Coronary artery (tissue), 2 donors: Measurements from ENCODE around the gene PDPK1.

ENCODE experiments used
- DNase-seq: peaks from one replicate; pipeline ENCODE4 v3.0.0-alpha.2; 2017; ENCODE audit warnings: low spot score
- H3K27ac ChIP-seq, 2 donors: fragments of 200-600 bp; sonication (generic); one replicate each; pipeline ENCODE4 v1.5.1; 2016 to 2019
- H3K4me3 ChIP-seq: fragments of 200-600 bp; sonication (generic); 2 replicates; pipeline ENCODE4 v1.5.1; 2016; ENCODE audit warnings: mild to moderate bottlenecking, moderate library complexity
- CTCF ChIP-seq: fragments of 200-600 bp; sonication (generic); IDR thresholded peaks from one replicate; pipeline ENCODE4 v1.5.1; 2019; ENCODE audit warnings: antibody characterized with exemption

The PDPK1 gene

GRCh38 chr16:2527784-2528100, 10.1 kb upstream of the PDPK1 start:
- TF ChIP-seq CTCF = no peak
- DNase-seq = no peak
- Histone ChIP-seq H3K27ac (no peak overlapping the region), H3K4me3 (no peak overlapping the region)

GRCh38 chr16:2528161-2529060, 9.4 kb upstream of the PDPK1 start:
- no peak overlapping the region for H3K27ac ChIP-seq
- peak; percentile 72 for DNase-seq
- no peak for TF ChIP-seq CTCF
- no peak overlapping the region for H3K4me3 ChIP-seq

DNA sequence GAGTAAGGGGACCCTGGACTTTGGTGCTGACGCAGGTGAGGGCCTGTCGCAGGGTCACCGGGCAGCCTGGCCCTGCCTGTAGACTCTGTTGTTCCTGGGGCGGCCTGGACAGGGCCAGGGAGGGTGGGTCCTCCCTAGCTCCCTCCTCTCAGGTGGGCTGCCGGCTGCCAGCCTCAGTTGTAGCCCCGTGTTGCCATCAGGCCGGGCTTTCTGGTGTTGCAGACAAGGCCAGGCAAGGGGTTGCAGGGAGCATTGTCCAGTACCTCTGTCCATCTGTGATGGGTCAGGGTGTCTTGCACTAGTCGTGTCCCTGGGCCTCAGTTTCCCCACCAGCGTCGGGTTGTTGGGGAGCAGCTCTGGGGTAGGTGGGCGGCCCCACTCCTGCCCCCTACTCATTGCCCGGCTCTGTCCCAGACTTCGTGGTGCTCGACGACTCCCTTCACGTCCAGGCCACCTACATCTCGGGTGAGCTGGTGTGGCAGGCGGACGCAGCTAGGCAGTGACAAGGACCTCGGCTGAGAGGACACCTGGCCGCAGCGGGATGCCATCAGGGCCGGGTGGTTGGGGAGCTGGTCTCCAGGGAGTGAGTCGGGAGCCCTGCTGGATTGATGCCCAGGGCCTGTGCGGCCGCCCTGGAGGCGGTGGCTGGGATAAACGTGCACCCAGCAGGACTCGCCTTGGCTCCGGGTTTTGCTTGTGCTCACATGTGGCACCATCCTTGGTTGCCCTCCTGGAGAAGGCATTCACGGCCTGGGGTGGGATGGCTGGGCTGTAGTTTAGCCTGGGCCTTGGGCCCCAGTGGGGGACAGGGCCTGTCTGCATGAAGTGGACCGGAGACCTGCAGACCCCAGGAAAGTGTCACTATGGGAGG, 8.5 kb upstream of the PDPK1 start:
- H3K27ac ChIP-seq = no peak overlapping the region
- H3K4me3 ChIP-seq = no peak overlapping the region
- peak; percentile 72 for DNase-seq
- TF ChIP-seq CTCF = no peak

DNA sequence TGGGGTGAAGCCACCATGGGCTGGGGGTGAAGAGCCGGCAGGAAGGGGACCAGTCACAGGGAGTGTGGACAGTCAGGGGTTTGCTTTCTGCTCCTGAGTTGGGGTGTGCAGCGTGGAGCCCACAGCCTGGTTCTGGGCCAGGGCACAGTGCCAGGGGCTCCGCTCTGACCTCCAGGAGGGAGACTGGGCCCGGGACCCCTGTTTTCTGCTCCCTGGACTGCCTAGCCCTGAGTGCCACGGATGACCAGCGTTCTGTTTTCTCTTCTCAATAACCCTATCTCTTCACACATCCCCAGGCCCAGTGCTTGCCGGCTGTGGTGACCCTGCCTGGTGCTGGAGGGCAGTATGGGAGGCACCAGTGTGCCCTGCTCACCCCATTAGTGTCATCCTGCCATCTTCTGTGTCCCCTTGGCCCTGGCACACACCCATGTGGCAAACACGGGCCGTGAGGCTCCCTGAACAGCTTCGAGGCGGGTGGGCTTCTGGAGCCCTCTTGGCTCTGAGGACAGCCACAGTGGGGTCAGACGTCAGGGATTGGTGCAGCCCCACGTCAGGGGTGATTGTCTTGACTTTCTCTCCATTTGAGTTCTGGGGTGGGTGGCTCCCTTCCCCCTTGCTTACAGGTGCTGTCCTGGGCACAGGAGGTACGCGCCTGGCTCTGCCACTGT, 7.7 kb upstream of the PDPK1 start:
- Histone ChIP-seq H3K27ac (no peak overlapping the region), H3K4me3 (no peak overlapping the region)
- peak; percentile 71 for DNase-seq
- TF ChIP-seq CTCF = no peak

GRCh38 chr16:2530629-2531318, 7.0 kb upstream of the PDPK1 start:
- no peak for TF ChIP-seq CTCF
- peak overlapping the region; percentile 96 to 99 for H3K27ac ChIP-seq
- peak overlapping the region; percentile 88 for H3K4me3 ChIP-seq
- peak; percentile 76 for DNase-seq

DNA sequence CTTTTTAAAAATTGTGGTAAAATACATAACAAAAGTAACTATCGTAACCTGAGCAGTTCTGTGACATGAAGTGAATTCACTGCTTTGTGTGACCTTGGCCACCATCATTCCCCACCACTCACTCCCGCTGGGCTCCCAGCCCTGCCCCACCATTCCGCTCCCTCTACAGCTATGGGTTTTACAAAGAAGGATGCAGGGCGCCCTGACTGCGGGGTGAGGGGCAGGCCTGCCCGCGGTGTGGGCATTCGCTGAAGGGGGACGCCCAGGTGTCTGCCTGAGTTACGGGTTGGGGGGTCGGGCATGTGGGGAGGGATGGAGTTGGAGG, 6.5 kb upstream of the PDPK1 start, which contains the start of gene CEMP1:
CEMP1 (minus strand) TSS at position 38 of the 325 bp plus-strand sequence. CDS start 335 bp downstream, outside the sequence.
- H3K27ac ChIP-seq = peak within 1 kb of the TSS; percentile 96 to 99
- DNase-seq = no peak
- peak within 1 kb of the TSS; percentile 88 for H3K4me3 ChIP-seq
- no peak for TF ChIP-seq CTCF
